Trophoblast cell (in vitro differentiated cells and primary cell): ENCODE data around the gene ZNF444.

Experiments used
- DNase-seq, 2 donors: peaks; one replicate each; pipeline ENCODE4 v3.0.0-alpha.2; 2016
- H2AFZ ChIP-seq: 2 replicates; pipeline ENCODE4 v1.6.1; 2013; ENCODE audit warnings: low read length, moderate library complexity, mild to moderate bottlenecking; ENCODE audit not compliant: insufficient read depth, poor library complexity
- H2AK5ac ChIP-seq: 2 replicates; pipeline ENCODE4 v1.6.1; 2013; ENCODE audit warnings: mild to moderate bottlenecking, low read length
- H2BK120ac ChIP-seq: 2 replicates; pipeline ENCODE4 v1.6.1; 2013; ENCODE audit warnings: low read length, mild to moderate bottlenecking, moderate library complexity; ENCODE audit not compliant: insufficient read depth, poor library complexity
- H2BK12ac ChIP-seq: 2 replicates; pipeline ENCODE4 v1.6.1; 2013; ENCODE audit warnings: mild to moderate bottlenecking, low read length, moderate library complexity
- H2BK5ac ChIP-seq: 2 replicates; pipeline ENCODE4 v1.6.1; 2013; ENCODE audit warnings: low read length, low read depth, moderate library complexity, mild to moderate bottlenecking; ENCODE audit not compliant: poor library complexity
- H3K14ac ChIP-seq: 2 replicates; pipeline ENCODE4 v1.6.1; 2013; ENCODE audit warnings: mild to moderate bottlenecking, low read length
- H3K18ac ChIP-seq: 2 replicates; pipeline ENCODE4 v1.6.1; 2013; ENCODE audit warnings: mild to moderate bottlenecking, low read length
- H3K23ac ChIP-seq: 2 replicates; pipeline ENCODE4 v1.6.1; 2013; ENCODE audit warnings: low read length
- H3K27ac ChIP-seq: 2 replicates; pipeline ENCODE4 v1.5.1; 2013; ENCODE audit warnings: low read depth, mild to moderate bottlenecking, inconsistent platforms, low read length, moderate library complexity
- H3K27me3 ChIP-seq: 2 replicates; pipeline ENCODE4 v1.6.1; 2013; ENCODE audit warnings: inconsistent platforms, mild to moderate bottlenecking, low read length, moderate library complexity; ENCODE audit not compliant: insufficient read depth
- H3K36me3 ChIP-seq, 2 experiments: 1 replicate in 1 of 2; 2 replicates in 1 of 2; pipeline ENCODE4 v1.6.1; 2013; ENCODE audit warnings: low read length in 2 of 2, mild to moderate bottlenecking in 2 of 2, moderate library complexity in 1 of 2; ENCODE audit not compliant: insufficient read depth in 2 of 2, control insufficient read depth in 1 of 2
- H3K4ac ChIP-seq: 2 replicates; pipeline ENCODE4 v1.6.1; 2013; ENCODE audit warnings: low read depth, mild to moderate bottlenecking, low read length, moderate library complexity
- H3K4me1 ChIP-seq, 2 experiments: 1 replicate in 1 of 2; 2 replicates in 1 of 2; pipeline ENCODE4 v1.6.1; 2013; ENCODE audit warnings: low read length in 2 of 2, mild to moderate bottlenecking in 2 of 2, moderate library complexity in 1 of 2; ENCODE audit not compliant: insufficient read depth in 2 of 2, control insufficient read depth in 1 of 2
- H3K4me2 ChIP-seq: 2 replicates; pipeline ENCODE4 v1.6.1; 2013; ENCODE audit warnings: inconsistent platforms, mild to moderate bottlenecking, low read length, moderate library complexity
- H3K4me3 ChIP-seq: 2 replicates; pipeline ENCODE4 v1.5.1; 2013; ENCODE audit warnings: mild to moderate bottlenecking, low read depth, low read length, inconsistent platforms
- H3K79me1 ChIP-seq: one replicate; pipeline ENCODE4 v1.6.1; 2013; ENCODE audit warnings: low read length
- H3K79me2 ChIP-seq: 2 replicates; pipeline ENCODE4 v1.6.1; 2013; ENCODE audit warnings: low read length, mild to moderate bottlenecking; ENCODE audit not compliant: control insufficient read depth, insufficient read depth, poor library complexity
- H3K9ac ChIP-seq: 2 replicates; pipeline ENCODE4 v1.6.1; 2013; ENCODE audit warnings: mild to moderate bottlenecking, low read length
- H3K9me3 ChIP-seq: 2 replicates; pipeline ENCODE4 v1.6.1; 2013; ENCODE audit warnings: low read depth, mild to moderate bottlenecking, control low read depth, inconsistent platforms, low read length; ENCODE audit not compliant: insufficient read depth
- H4K12ac ChIP-seq: 2 replicates; pipeline ENCODE4 v1.6.1; 2013; ENCODE audit warnings: low read depth, mild to moderate bottlenecking, low read length, moderate library complexity
- H4K8ac ChIP-seq: 2 replicates; pipeline ENCODE4 v1.6.1; 2013; ENCODE audit warnings: low read depth, mild to moderate bottlenecking, low read length, moderate library complexity
- H4K91ac ChIP-seq: one replicate; pipeline ENCODE4 v1.6.1; 2013; ENCODE audit warnings: low read depth, mild to moderate bottlenecking, low read length, moderate library complexity
- WGBS: extraction: QIAGEN DNeasy Blood & Tissue Kit; methylation state at CpG from one replicate; pipeline ENCODE4 v1.1.7; 2013; ENCODE audit warnings: missing lambda C conversion rate; ENCODE audit not compliant: insufficient read length, insufficient coverage; ENCODE audit errors: extremely low coverage; 5-methylcytosine and 5-hydroxymethylcytosine counted together

Gene ZNF444

GRCh38 chr19:56098731-56099568 is 42.1 kb upstream of the ZNF444 start:
- Histone ChIP-seq H3K9ac (no peak overlapping the region), H4K8ac (no peak overlapping the region), H2BK120ac (no peak overlapping the region), H3K4me3 (no peak overlapping the region), H3K27ac (no peak overlapping the region), H2AK5ac (no peak overlapping the region), H2BK5ac (no peak overlapping the region), H3K4me1 (no peaks in the 10 kb centered on the region), H3K9me3 (no peaks in the 10 kb centered on the region), H3K27me3 (no peaks in the 10 kb centered on the region), H3K23ac (no peak overlapping the region), H3K4ac (no peak overlapping the region), H4K91ac (no peak overlapping the region), H3K79me1 (no peaks in the 10 kb centered on the region), H3K4me2 (no peak overlapping the region), H2BK12ac (no peak overlapping the region), H4K12ac (no peak overlapping the region), H3K18ac (no peak overlapping the region), H3K14ac (no peak overlapping the region), H3K36me3 (peaks cover 63 to 64% of the 10 kb centered on the region in 2 experiments), H2AFZ (no peak overlapping the region), H3K79me2 (peaks cover 4% of the 10 kb centered on the region)
- no peak for DNase-seq
- no CpG with 5 or more reads among the region's 34 CpGs for WGBS

GRCh38 chr19:56099638-56100539 is 41.2 kb upstream of the ZNF444 start:
- no peak overlapping the region for H3K14ac ChIP-seq
- H3K4me2 ChIP-seq, result no peak overlapping the region
- no peak overlapping the region for H2BK120ac ChIP-seq
- no peak overlapping the region for H2BK5ac ChIP-seq
- no peak overlapping the region for H3K27ac ChIP-seq
- H3K23ac ChIP-seq, result no peak overlapping the region
- peak overlapping the region; percentile 30 for H3K4me3 ChIP-seq
- H3K27me3 ChIP-seq, result no peaks in the 10 kb centered on the region
- peaks cover 4% of the 10 kb centered on the region for H3K79me2 ChIP-seq
- no peak overlapping the region for H2AK5ac ChIP-seq
- H4K91ac ChIP-seq, result no peak overlapping the region
- no peaks in the 10 kb centered on the region for H3K4me1 ChIP-seq
- H3K4ac ChIP-seq, result no peak overlapping the region
- no peak overlapping the region for H2BK12ac ChIP-seq
- no peak for DNase-seq
- no CpG with 5 or more reads among the region's 31 CpGs for WGBS
- H2AFZ ChIP-seq, result no peak overlapping the region
- H3K79me1 ChIP-seq, result no peaks in the 10 kb centered on the region
- H3K36me3 ChIP-seq, result peaks cover 64 to 66% of the 10 kb centered on the region in 2 experiments
- H4K12ac ChIP-seq, result no peak overlapping the region
- peaks cover 3% of the 10 kb centered on the region for H3K9me3 ChIP-seq
- no peak overlapping the region for H3K9ac ChIP-seq
- peak overlapping the region; percentile 41 for H3K18ac ChIP-seq
- H4K8ac ChIP-seq, result no peak overlapping the region

GRCh38 chr19:56101095-56101494 is 40.0 kb upstream of the ZNF444 start:
- WGBS, result no CpG with 5 or more reads among the region's 25 CpGs
- no peak overlapping the region for H2AFZ ChIP-seq

GRCh38 chr19:56101746-56102535 is 39.1 kb upstream of the ZNF444 start:
- peaks cover 16% of the 10 kb centered on the region for H3K79me2 ChIP-seq
- no peak overlapping the region for H4K91ac ChIP-seq
- no peak overlapping the region for H2AFZ ChIP-seq
- no peak overlapping the region for H2BK12ac ChIP-seq
- no CpG with 5 or more reads among the region's 34 CpGs for WGBS
- H3K4me2 ChIP-seq, result no peak overlapping the region
- no peak overlapping the region for H3K14ac ChIP-seq
- H4K12ac ChIP-seq, result no peak overlapping the region
- no peak overlapping the region for H3K27ac ChIP-seq
- H3K18ac ChIP-seq, result no peak overlapping the region
- no peak overlapping the region for H2AK5ac ChIP-seq
- H3K36me3 ChIP-seq, result peaks cover 63 to 65% of the 10 kb centered on the region in 2 experiments
- H3K27me3 ChIP-seq, result no peaks in the 10 kb centered on the region
- peaks cover 3 to 5% of the 10 kb centered on the region in 2 experiments for H3K4me1 ChIP-seq
- H3K9me3 ChIP-seq, result peaks cover 3% of the 10 kb centered on the region
- no peak overlapping the region for H3K4me3 ChIP-seq
- DNase-seq, result no peak
- no peak overlapping the region for H2BK5ac ChIP-seq
- H2BK120ac ChIP-seq, result no peak overlapping the region
- H3K79me1 ChIP-seq, result no peaks in the 10 kb centered on the region
- H3K4ac ChIP-seq, result no peak overlapping the region
- H4K8ac ChIP-seq, result no peak overlapping the region
- H3K23ac ChIP-seq, result no peak overlapping the region
- H3K9ac ChIP-seq, result no peak overlapping the region

More at GRCh38 chr19:56101095-56101494, 40.0 kb upstream of the ZNF444 start:
- peaks cover 9% of the 10 kb centered on the region for H3K79me2 ChIP-seq
- peaks cover 3% of the 10 kb centered on the region for H3K9me3 ChIP-seq
- no peak overlapping the region for H3K9ac ChIP-seq
- no peak overlapping the region for H2BK5ac ChIP-seq
- H2AK5ac ChIP-seq, result no peak overlapping the region
- H3K23ac ChIP-seq, result no peak overlapping the region
- H3K4me2 ChIP-seq, result no peak overlapping the region
- no peak overlapping the region for H4K8ac ChIP-seq
- peaks cover 0 to 2% of the 10 kb centered on the region in 2 experiments for H3K4me1 ChIP-seq
- H3K4me3 ChIP-seq, result no peak overlapping the region
- H2BK12ac ChIP-seq, result no peak overlapping the region
- no peak overlapping the region for H3K14ac ChIP-seq
- no peak overlapping the region for H3K4ac ChIP-seq
- H4K91ac ChIP-seq, result no peak overlapping the region
- H3K79me1 ChIP-seq, result no peaks in the 10 kb centered on the region
- DNase-seq, result no peak
- no peak overlapping the region for H3K27ac ChIP-seq
- peaks cover 58 to 60% of the 10 kb centered on the region in 2 experiments for H3K36me3 ChIP-seq
- H3K18ac ChIP-seq, result no peak overlapping the region
- no peaks in the 10 kb centered on the region for H3K27me3 ChIP-seq
- no peak overlapping the region for H2BK120ac ChIP-seq
- H4K12ac ChIP-seq, result no peak overlapping the region
